ENCODE results near the gene LRRC74A.

The LRRC74A gene

GRCh38 chr14:76826122-76826521 lies at the start of gene LRRC74A:
TSS of gene LRRC74A (plus strand) at chr14:76826408. CDS start at chr14:76826698, 290 bp downstream.
- DNase-seq (ENCODE audit: low read depth in 2 of 3, low spot score in 2 of 3): no peak

GRCh38 chr14:76776428-76777251 lies 49.6 kb upstream of the LRRC74A start:
- no peak for DNase-seq (ENCODE audit: low read depth in 2 of 3, low spot score in 2 of 3)

DNA sequence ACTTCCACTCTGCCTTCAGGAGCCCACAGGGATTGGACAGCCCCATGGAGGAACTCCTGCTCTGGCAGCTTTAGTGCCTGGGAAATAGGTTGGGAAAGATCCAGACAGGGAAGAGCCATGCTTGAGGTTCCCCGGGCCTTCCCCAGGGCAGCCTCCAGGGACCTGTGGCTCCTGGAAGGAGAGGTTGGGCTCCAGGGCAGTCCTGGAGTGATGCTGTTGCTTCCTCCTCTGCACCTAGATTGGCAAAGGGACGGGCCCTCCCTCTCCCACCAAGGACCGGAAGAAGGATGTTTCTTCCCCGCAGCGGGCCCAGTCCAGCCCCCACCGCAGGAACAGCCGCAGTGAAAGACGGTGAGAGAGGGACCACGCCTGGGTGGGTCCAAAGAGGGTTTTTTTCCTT lies 48.5 kb upstream of the LRRC74A start:
- DNase-seq (ENCODE audit: low read depth in 2 of 3, low spot score in 2 of 3): no peak

- DNase-seq (ENCODE audit: low read depth in 2 of 3, low spot score in 2 of 3): no peak
Observed at GRCh38 chr14:76778546-76779215, 47.5 kb upstream of the LRRC74A start.

DNA sequence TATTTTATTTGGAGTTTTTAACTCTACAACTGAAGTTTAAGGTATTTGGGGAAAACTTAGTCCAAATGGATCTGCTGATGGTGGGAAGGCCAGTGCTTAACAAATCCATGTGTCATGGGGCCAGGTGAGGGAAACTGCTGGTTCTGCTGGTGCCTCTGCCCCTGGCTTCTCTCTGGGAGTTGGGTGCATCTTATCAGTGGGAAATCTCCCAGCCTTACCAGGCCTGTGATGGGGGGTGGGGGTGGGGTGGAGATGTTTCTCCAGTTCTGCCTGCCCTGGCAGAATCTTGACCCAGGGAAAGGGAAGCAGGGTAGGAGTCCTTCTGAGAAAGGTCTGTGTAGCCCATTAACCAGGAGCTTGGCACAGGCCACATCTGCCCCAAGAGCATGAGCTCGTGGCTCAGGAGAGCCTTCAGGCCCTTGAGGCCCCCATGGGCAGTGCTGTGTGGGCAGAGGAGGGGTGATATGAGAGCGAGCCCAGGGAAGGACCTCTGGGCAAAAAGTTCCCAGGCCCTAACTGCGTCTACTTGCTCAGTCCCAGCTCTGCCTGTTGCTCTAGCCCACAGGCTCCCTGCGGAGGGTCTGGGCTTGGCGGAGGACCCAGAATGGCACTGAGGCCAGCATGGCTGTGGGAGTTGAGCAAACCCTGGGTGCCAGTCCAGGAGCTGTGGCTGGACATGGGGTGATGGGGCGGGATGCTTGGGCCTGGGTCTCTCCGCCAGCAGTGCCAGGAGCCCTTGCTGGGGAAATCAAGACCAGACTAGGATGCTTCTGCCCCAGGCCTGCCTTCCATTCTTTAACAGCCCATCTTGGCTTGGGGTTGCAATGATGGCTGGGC lies 46.8 kb upstream of the LRRC74A start:
- DNase-seq (ENCODE audit: low read depth in 2 of 3, low spot score in 2 of 3): no peak

DNA sequence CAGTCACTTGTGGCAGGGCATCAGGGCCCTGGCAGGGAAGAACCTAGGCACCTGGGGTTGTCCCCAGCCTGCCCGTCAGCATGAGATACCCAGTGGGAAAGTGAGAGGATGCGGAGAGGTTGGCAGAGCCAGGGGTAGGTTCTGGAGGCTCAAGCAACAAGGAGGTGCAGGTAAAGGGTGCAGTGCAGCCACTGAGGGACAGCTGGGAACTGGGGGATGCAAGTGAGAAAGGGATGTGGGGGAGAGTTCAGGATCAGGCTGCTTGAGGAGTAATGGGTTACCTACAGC lies 46.2 kb upstream of the LRRC74A start:
- no peak for DNase-seq (ENCODE audit: low read depth in 2 of 3, low spot score in 2 of 3)

- DNase-seq (ENCODE audit: low read depth in 2 of 3, low spot score in 2 of 3): no peak
Observed at GRCh38 chr14:76780360-76780759, 45.8 kb upstream of the LRRC74A start.

DNA sequence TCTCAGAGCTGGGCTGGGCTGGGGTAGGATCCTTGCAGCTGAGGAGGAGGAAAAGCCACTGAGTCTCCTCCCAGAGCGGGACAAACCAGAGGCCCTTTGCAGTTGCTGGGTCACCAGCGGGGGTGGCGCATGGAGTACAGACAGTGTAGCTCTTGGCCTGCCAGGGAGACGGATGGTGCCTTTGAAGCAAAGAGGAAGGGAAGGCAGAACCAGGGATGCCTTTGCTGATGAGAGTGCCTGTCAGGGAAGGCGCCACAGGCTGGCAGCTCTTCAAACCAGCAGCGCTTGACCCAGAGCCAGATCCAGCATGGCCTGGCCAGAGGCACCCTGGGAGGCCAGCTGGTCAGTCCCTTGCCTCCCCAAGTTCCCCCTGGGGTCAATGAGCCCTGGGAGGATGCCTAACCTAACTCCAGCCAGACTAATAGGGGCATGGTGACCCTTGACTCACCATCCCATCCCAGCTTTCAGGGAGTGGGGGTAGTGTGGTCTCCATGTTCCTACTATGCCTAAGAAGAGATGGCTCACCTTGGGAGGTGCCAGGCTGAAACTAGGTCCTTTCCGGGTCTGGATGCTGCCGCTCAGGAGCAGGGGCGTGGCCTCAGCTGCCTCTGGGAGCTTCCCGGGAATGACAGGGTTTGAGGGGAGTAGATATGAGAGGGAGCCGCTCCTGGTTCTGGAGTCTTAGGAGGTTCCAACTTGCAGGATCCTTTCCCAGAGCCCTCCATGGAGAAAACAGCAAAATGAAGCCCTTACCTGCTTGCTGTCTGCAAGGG lies 45.1 kb upstream of the LRRC74A start:
- DNase-seq (ENCODE audit: low read depth in 2 of 3, low spot score in 2 of 3): no peak

DNA sequence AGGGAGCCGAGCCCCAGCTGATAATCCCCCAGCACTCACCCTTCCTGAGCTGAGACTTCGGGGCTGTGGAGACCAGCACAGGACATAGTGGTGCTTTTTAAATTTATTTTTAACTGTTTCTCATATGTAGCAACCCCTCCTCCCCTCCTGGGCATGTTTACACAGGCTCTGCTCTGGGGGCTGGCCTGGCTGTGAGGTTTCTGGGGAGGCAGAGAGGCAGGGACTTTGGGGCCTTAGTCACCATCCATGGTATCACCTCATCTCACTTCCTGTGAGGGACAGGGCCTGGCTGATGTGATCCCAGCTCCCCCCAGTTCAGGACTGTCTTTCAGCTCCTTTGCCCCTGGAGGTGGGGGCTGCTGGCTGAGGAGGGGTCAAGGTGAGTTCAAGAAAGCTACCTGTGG lies 44.6 kb upstream of the LRRC74A start:
- no peak for DNase-seq (ENCODE audit: low read depth in 2 of 3, low spot score in 2 of 3)

DNA sequence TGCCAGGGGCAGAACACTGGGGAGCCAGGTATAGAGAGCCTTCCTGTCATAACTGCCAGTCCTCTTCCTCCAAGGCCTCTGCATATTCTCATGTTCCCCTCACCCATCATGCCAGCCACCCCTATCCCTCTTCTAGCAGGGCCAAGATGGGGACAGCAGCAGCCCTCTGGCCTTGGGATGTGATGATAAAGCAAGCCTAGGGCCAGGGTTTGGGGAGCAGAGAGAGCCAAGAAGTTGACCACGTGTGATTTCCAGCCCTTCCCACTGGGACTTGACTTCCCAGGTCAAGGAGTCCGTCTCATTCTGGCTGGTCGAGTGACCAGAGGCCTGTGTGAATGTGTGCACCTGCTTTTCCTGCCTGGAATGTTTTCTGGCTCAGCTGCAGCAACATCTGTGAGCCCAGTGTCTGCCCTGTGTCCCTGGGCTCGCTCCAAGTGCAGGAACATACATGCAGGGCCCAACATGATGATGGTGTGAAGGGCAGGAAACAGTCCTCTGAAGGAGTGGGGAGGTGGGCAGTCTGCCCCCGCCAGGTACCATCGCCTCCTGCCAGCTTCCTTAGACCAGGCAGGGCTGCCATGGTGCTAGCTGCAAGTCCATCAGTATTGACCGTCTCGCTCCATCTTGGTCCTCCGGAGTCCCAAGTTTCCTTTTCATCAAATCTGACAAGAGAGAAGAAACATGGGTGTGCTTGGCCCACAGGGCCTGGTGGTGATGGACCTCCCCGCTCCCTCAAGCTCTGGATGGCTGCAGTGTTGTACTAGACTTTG lies 43.9 kb upstream of the LRRC74A start:
- no peak for DNase-seq (ENCODE audit: low read depth in 2 of 3, low spot score in 2 of 3)

GRCh38 chr14:76782885-76783566 lies 43.2 kb upstream of the LRRC74A start:
- DNase-seq (ENCODE audit: low read depth in 2 of 3, low spot score in 2 of 3): no peak

- no peak for DNase-seq (ENCODE audit: low read depth in 2 of 3, low spot score in 2 of 3)
Observed at GRCh38 chr14:76784266-76784874, 41.8 kb upstream of the LRRC74A start.

DNA sequence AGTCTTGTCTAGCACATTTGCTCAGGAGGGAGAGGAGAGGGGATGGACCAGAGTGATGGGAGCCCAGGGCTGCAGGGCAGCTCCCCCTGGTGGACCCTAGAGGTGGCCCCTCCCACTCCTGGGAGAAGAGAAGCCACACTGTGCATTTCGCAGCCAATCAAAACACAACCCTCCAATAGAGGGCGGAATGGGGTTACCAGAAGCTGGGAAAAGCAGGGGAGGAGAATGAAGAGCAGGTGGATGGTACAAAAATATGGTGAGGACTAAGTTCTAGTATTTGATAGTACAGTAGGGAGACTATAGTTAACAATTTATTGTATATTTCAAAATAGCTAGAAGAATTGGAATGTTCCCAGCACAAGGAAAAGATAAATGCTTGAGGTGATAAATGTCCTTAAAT lies 41.3 kb upstream of the LRRC74A start:
- no peak for DNase-seq (ENCODE audit: low read depth in 2 of 3, low spot score in 2 of 3)

DNA sequence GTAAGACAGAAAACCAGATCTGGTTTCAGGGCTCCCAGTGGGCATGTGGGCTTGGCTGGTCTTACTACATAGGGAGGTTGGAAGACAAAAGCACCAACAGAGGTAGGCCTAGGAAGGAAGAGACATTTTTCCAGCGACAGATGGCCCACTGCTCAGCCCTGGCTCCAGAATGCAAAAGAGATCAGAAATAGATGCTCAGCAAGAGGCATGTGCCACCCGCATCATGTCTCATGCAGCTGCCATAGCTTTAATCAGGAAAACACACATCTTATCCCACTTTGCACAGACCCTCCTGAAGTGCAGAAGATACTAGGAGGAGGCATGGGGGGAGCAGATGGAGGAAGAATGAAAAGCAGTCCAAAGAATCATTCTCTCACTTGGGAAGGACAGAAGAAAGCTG lies 39.6 kb upstream of the LRRC74A start:
- no peak for DNase-seq (ENCODE audit: low read depth in 2 of 3, low spot score in 2 of 3)

- DNase-seq (ENCODE audit: low read depth in 2 of 3, low spot score in 2 of 3): no peak
Observed at GRCh38 chr14:76792422-76792821, 33.8 kb upstream of the LRRC74A start.

- DNase-seq (ENCODE audit: low read depth in 2 of 3, low spot score in 2 of 3): no peak
Observed at GRCh38 chr14:76793324-76793723, 32.9 kb upstream of the LRRC74A start.

DNA sequence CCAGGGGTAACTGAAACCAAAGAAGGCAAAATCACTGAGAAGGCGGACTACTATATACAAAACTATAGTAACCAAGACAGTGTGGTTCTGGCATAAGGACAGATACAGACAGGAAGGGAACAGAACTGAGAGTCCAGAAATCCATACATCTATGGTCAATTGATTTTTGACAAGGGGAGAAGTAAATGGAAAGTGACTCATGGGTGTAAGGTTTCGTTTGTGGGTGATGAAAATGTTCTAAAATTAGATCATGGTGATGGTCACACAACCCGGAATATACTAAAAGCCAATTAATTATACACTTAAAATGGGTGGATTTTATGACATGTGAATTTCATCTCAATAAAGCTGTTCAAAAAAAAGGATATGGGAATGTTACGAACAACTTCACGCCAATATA lies 32.3 kb upstream of the LRRC74A start:
- DNase-seq (ENCODE audit: low read depth in 2 of 3, low spot score in 2 of 3): no peak

GRCh38 chr14:76806446-76806845 lies 19.8 kb upstream of the LRRC74A start:
- no peak for DNase-seq (ENCODE audit: low read depth in 2 of 3, low spot score in 2 of 3)

- no peak for DNase-seq (ENCODE audit: low read depth in 2 of 3, low spot score in 2 of 3)
Observed at GRCh38 chr14:76808011-76808410, 18.2 kb upstream of the LRRC74A start.
